HepG2 (cell line): ENCODE data around the gene TCAP. TPM values are rescaled to one million over a fixed set of nuclear protein-coding genes. Genes with fewer than 3 reads are reported as not detected.
A peak's percentile ranks its signal among the peaks of the same experiment; 100 is the strongest.

Experiments used
- CEBPB ChIP-seq: IDR thresholded peaks from 2 replicates; pipeline ENCODE4 v1.6.1; 2011; ENCODE audit warnings: low read depth, low read length, improper control_type of control experiment, borderline replicate concordance
- CTCF ChIP-seq: sonication (generic); formaldehyde crosslinking; IDR thresholded peaks from 2 replicates; pipeline ENCODE4 v1.5.0; 2020; ENCODE audit warnings: mild to moderate bottlenecking, missing genetic modification reagents, moderate library complexity
- ELF3 ChIP-seq: IDR thresholded peaks from 2 replicates; pipeline ENCODE4 v1.6.1; 2016; ENCODE audit warnings: missing genetic modification reagents, missing compliant biosample characterization
- ELK4 ChIP-seq: sonication (generic); formaldehyde crosslinking; IDR thresholded peaks from 2 replicates; pipeline ENCODE4 v1.9.0; 2021; ENCODE audit warnings: missing genetic modification reagents, borderline replicate concordance
- KDM3A ChIP-seq: IDR thresholded peaks from 2 replicates; pipeline ENCODE4 v1.6.1; 2018; ENCODE audit warnings: low read depth, missing compliant biosample characterization
- MED13 ChIP-seq: sonication (generic); formaldehyde crosslinking; IDR thresholded peaks from 2 replicates; pipeline ENCODE4 v1.5.0; 2020; ENCODE audit warnings: missing genetic modification reagents
- MXD3 ChIP-seq: IDR thresholded peaks from 2 replicates; pipeline ENCODE4 v1.6.1; 2016; ENCODE audit warnings: mild to moderate bottlenecking, missing biosample characterization, missing genetic modification reagents
- NBN ChIP-seq: fragments of 450-650 bp; conservative IDR thresholded peaks from 2 replicates; pipeline ENCODE4 v1.6.1; 2017
- NCOA1 ChIP-seq: sonication (generic); formaldehyde crosslinking; IDR thresholded peaks from 2 replicates; pipeline ENCODE4 v1.9.0; 2021; ENCODE audit warnings: missing genetic modification reagents
- PHF21A ChIP-seq: sonication (generic); formaldehyde crosslinking; IDR thresholded peaks from 2 replicates; pipeline ENCODE4 v1.5.0; 2020; ENCODE audit warnings: mild to moderate bottlenecking, missing genetic modification reagents
- PRPF4 ChIP-seq: fragments of 200-400 bp; formaldehyde crosslinking; IDR thresholded peaks from 2 replicates; pipeline ENCODE4 v1.6.1; 2016; ENCODE audit warnings: low read length, low read depth; ENCODE audit not compliant: poor library complexity, severe bottlenecking
- SMAD1 ChIP-seq: sonication (generic); formaldehyde crosslinking; IDR thresholded peaks from 2 replicates; pipeline ENCODE4 v1.4.0; 2020; ENCODE audit warnings: missing genetic modification reagents, low read depth, mild to moderate bottlenecking, borderline replicate concordance
- SMC3 ChIP-seq: IDR thresholded peaks from 2 replicates; pipeline ENCODE4 v1.6.1; 2011; ENCODE audit warnings: low read length, improper control_type of control experiment
- SPEN ChIP-seq: sonication (generic); formaldehyde crosslinking; IDR thresholded peaks from 2 replicates; pipeline ENCODE4 v1.5.1; 2020; ENCODE audit warnings: low read depth, mild to moderate bottlenecking, missing genetic modification reagents
- SRSF1 ChIP-seq: fragments of 200-400 bp; formaldehyde crosslinking; optimal IDR thresholded peaks from 2 replicates; pipeline ENCODE3; 2017; ENCODE audit warnings: mild to moderate bottlenecking, low read depth, low read length, moderate library complexity
- STAG1 ChIP-seq: sonication (generic); formaldehyde crosslinking; IDR thresholded peaks from 2 replicates; pipeline ENCODE4 v1.4.0; 2020; ENCODE audit warnings: missing genetic modification reagents
- ZFYVE20 ChIP-seq: sonication (generic); formaldehyde crosslinking; IDR thresholded peaks from 2 replicates; pipeline ENCODE4 v1.8.0; 2023; ENCODE audit warnings: low read depth, mild to moderate bottlenecking, moderate library complexity, missing genetic modification reagents, borderline replicate concordance
- ZMYM4 ChIP-seq: sonication (generic); formaldehyde crosslinking; IDR thresholded peaks from 2 replicates; pipeline ENCODE4 v1.8.1; 2023; ENCODE audit warnings: mild to moderate bottlenecking, missing genetic modification reagents
- ZNF20 ChIP-seq: sonication (generic); formaldehyde crosslinking; IDR thresholded peaks from 2 replicates; pipeline ENCODE4 v1.4.0; 2020; ENCODE audit warnings: mild to moderate bottlenecking, moderate library complexity, missing genetic modification reagents
- ZNF557 ChIP-seq: sonication (generic); formaldehyde crosslinking; IDR thresholded peaks from 2 replicates; pipeline ENCODE4 v1.4.0; 2020; ENCODE audit warnings: missing genetic modification reagents
- ZNF780A ChIP-seq: sonication (generic); formaldehyde crosslinking; IDR thresholded peaks from 2 replicates; pipeline ENCODE4 v1.8.0; 2022; ENCODE audit warnings: mild to moderate bottlenecking, missing genetic modification reagents, moderate library complexity
- ZNF781 ChIP-seq: sonication (generic); formaldehyde crosslinking; IDR thresholded peaks from 2 replicates; pipeline ENCODE4 v1.5.1; 2020; ENCODE audit warnings: borderline replicate concordance, mild to moderate bottlenecking, missing genetic modification reagents; ENCODE audit errors: not compliant biosample characterization
- ZNF841 ChIP-seq: sonication (generic); formaldehyde crosslinking; IDR thresholded peaks from 2 replicates; pipeline ENCODE4 v1.8.1; 2023; ENCODE audit warnings: missing genetic modification reagents, borderline replicate concordance
- polyA plus RNA-seq, 8 experiments: library from polyadenylated mRNA; depleted of rRNA in 3 of 8; stranded (reverse) in 7 of 8; unstranded in 1 of 8; fragments of >200 nt; fragmentation: Illumina TruSeq in 4 of 8; extraction: Trizol in 4 of 8; gene quantifications; 2 replicates each; pipeline versions ENCODE4 v1.2.1 to v1.2.3, GENCODE V29; 2011 to 2016; ENCODE audit warnings: low read depth in 4 of 8, missing spikeins in 1 of 8, mixed read lengths in 1 of 8; ENCODE audit not compliant: insufficient read depth in 1 of 8
- total RNA-seq, 5 experiments: library from RNA; depleted of rRNA; stranded (reverse); fragments of >200 nt; fragmentation: Illumina TruSeq; extraction: Trizol; gene quantifications; 2 replicates each; pipeline ENCODE4 v1.2.3, GENCODE V29; 2016; ENCODE audit warnings: low read depth in 1 of 5

TCAP gene
- total and polyA plus RNA-seq, 2 of the 13 experiments (the other 11 are each of a cell fraction or from before 2014, with no cell fraction given): 0.24 to 0.65 TPM

- no peak for TF ChIP-seq ELK4
- no peak for TF ChIP-seq ZNF557 (CRISPR knock-in tag)
- TF ChIP-seq SMC3: peak; percentile 12; the same call in 1 of the 2 replicates
- peak; percentile 93 for TF ChIP-seq PHF21A (CRISPR knock-in tag)
- TF ChIP-seq ZMYM4 (CRISPR knock-in tag): peak; percentile 64; the same call in 1 of the 2 replicates
- TF ChIP-seq ZFYVE20 (CRISPR knock-in tag): no peak
- 0 out of 2 replicates have a peak, but pooled peaks have one; percentile 10 for TF ChIP-seq KDM3A (CRISPR knock-in tag)
- no peak for TF ChIP-seq SMAD1 (CRISPR knock-in tag)
- no peak for TF ChIP-seq ZNF20 (CRISPR knock-in tag)
- TF ChIP-seq ELF3: peak; percentile 65
- TF ChIP-seq SRSF1: no peak
- TF ChIP-seq PRPF4: no peak
- TF ChIP-seq CTCF: peak; percentile 44
- no peak for TF ChIP-seq ZNF780A (CRISPR knock-in tag)
- TF ChIP-seq ZNF841 (CRISPR knock-in tag): no peak
- no peak for TF ChIP-seq MXD3 (CRISPR knock-in tag)
- no peak for TF ChIP-seq STAG1
- TF ChIP-seq MED13: no peak
- TF ChIP-seq SPEN (CRISPR knock-in tag): peak; percentile 65; the same call in 1 of the 2 replicates
- no peak for TF ChIP-seq NCOA1
- no peak for TF ChIP-seq NBN
- no peak for TF ChIP-seq ZNF781 (CRISPR knock-in tag)
- peak; percentile 91 for TF ChIP-seq CEBPB
These were observed 38.0 kb downstream of the TCAP start (continued) for GRCh38 chr17:39702901-39703893.
